Measurements from ENCODE around the gene COPA. TPM values are rescaled to one million over a fixed set of nuclear protein-coding genes. Genes with fewer than 3 reads are reported as not detected.

COPA gene
- total RNA-seq, 1 experiment from 2014 or later, result 155 TPM

GRCh38 chr1:160277987-160278386, 65.1 kb downstream of the COPA start:
- Histone ChIP-seq H3K36me3 (ENCODE audit: control insufficient read depth, insufficient read depth, low read length) (peaks cover 4% of the 10 kb centered on the region), H3K9me3 (no peaks in the 10 kb centered on the region), H3K4me3 (ENCODE audit: low read depth, low read length) (no peak overlapping the region), H3K4me1 (no peaks in the 10 kb centered on the region), H3K27me3 (replicated peaks; ENCODE audit: control insufficient read depth, insufficient read depth, low read length) (no peaks in the 10 kb centered on the region)
- intact Hi-C loops (cut with micrococcal nuclease; ENCODE audit: unreplicated experiment), result no loop called here
- no peak for TF ChIP-seq CTCF (IDR thresholded peaks at IDR 0.05; ENCODE audit: insufficient read depth in 1 of 2, low read depth in 1 of 2, low read length in 1 of 2, severe bottlenecking in 1 of 2, unreplicated experiment in 1 of 2)
- no TSS peak for BruUV-seq (replicated peaks)
- ChIA-PET POLR2A (no interaction called here), CTCF (interaction anchor here (1.0 kb wide), 1 partner anchor 14 kb away, joined by 3 read pairs; no protein-coding TSS in a partner anchor)
- Mint-ChIP-seq H3K36me3 (ENCODE audit: insufficient read depth, unreplicated experiment) (peaks cover 37% of the 10 kb centered on the region), H3K4me1 (ENCODE audit: low read depth, unreplicated experiment) (no peaks in the 10 kb centered on the region), H3K27me3 (ENCODE audit: insufficient read depth, unreplicated experiment) (no peaks in the 10 kb centered on the region), H3K4me3 (ENCODE audit: unreplicated experiment) (no peak overlapping the region), H3K27ac (ENCODE audit: unreplicated experiment) (no peak overlapping the region), H3K9me3 (ENCODE audit: unreplicated experiment) (no peaks in the 10 kb centered on the region)
- no peak for DNase-seq

DNA sequence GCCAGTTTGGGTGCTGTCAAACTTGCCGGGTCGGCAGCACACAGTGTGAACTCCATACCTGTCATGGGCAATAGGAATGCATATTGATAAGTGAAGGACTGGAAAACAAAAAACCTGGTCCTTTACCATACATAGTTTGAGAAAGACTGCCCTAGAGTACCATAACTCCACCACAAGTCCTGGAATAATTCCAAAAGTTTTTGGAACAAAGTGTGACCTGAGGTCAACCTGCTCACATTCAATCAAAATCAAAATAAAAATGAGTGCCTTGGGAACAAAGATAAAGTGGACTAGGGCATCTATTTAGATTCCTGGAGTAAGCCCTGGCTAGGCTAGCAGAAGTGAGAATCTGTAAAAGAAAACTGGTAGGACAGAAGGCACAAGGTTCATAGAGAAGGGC, 65.7 kb downstream of the COPA start:
- no peak for TF ChIP-seq CTCF (IDR thresholded peaks at IDR 0.05; ENCODE audit: insufficient read depth in 1 of 2, low read depth in 1 of 2, low read length in 1 of 2, severe bottlenecking in 1 of 2, unreplicated experiment in 1 of 2)
- H3K9me3 Mint-ChIP-seq (ENCODE audit: unreplicated experiment), result no peaks in the 10 kb centered on the region
- Histone ChIP-seq H3K36me3 (ENCODE audit: control insufficient read depth, insufficient read depth, low read length) (peaks cover 4% of the 10 kb centered on the region), H3K4me3 (ENCODE audit: low read depth, low read length) (no peak overlapping the region), H3K4me1 (no peaks in the 10 kb centered on the region), H3K9me3 (no peaks in the 10 kb centered on the region), H3K27me3 (replicated peaks; ENCODE audit: control insufficient read depth, insufficient read depth, low read length) (no peaks in the 10 kb centered on the region)
- no peak overlapping the region for H3K27ac Mint-ChIP-seq (ENCODE audit: unreplicated experiment)
- H3K27me3 Mint-ChIP-seq (ENCODE audit: insufficient read depth, unreplicated experiment), result no peaks in the 10 kb centered on the region
- BruUV-seq (replicated peaks), result no TSS peak
- intact Hi-C loops (cut with micrococcal nuclease; ENCODE audit: unreplicated experiment), result no loop called here
- no peak for DNase-seq
- H3K36me3 Mint-ChIP-seq (ENCODE audit: insufficient read depth, unreplicated experiment), result peaks cover 32% of the 10 kb centered on the region
- H3K4me3 Mint-ChIP-seq (ENCODE audit: unreplicated experiment), result no peak overlapping the region
- H3K4me1 Mint-ChIP-seq (ENCODE audit: low read depth, unreplicated experiment), result no peaks in the 10 kb centered on the region
- CTCF ChIA-PET, result interaction anchor here (1.0 kb wide), 1 partner anchor 14 kb away, joined by 3 read pairs; no protein-coding TSS in a partner anchor
- POLR2A ChIA-PET, result no interaction called here

DNA sequence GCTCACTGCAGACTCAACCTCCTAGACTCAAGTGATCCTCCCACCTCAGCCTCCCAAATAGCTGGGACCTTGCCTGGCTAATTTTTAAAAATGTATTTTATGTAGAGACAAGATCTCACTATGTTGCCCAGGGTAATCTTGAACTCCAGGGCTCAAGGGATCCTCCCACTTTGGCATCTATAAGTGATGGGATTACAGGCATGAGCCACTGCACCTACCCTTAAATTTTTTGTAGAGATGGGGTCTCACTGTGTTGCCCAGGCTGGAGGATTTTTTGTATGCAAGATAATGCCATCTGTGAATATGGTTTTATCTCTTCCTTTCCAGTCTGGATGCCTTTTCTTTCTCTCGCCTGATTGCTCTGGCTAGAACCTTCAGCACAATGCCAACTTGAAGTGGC, 72.0 kb downstream of the COPA start:
- Histone ChIP-seq H3K9me3 (no peaks in the 10 kb centered on the region), H3K27me3 (replicated peaks; ENCODE audit: control insufficient read depth, insufficient read depth, low read length) (no peaks in the 10 kb centered on the region), H3K4me3 (ENCODE audit: low read depth, low read length) (no peak overlapping the region), H3K36me3 (ENCODE audit: control insufficient read depth, insufficient read depth, low read length) (no peaks in the 10 kb centered on the region), H3K4me1 (no peaks in the 10 kb centered on the region)
- DNase-seq, result no peak
- Mint-ChIP-seq H3K27me3 (ENCODE audit: insufficient read depth, unreplicated experiment) (peaks cover 2% of the 10 kb centered on the region), H3K36me3 (ENCODE audit: insufficient read depth, unreplicated experiment) (no peaks in the 10 kb centered on the region), H3K4me1 (ENCODE audit: low read depth, unreplicated experiment) (no peaks in the 10 kb centered on the region), H3K4me3 (ENCODE audit: unreplicated experiment) (no peak overlapping the region), H3K27ac (ENCODE audit: unreplicated experiment) (no peak overlapping the region), H3K9me3 (ENCODE audit: unreplicated experiment) (no peaks in the 10 kb centered on the region)
- TF ChIP-seq CTCF (IDR thresholded peaks at IDR 0.05; ENCODE audit: insufficient read depth in 1 of 2, low read depth in 1 of 2, low read length in 1 of 2, severe bottlenecking in 1 of 2, unreplicated experiment in 1 of 2), result no peak
- no TSS peak for BruUV-seq (replicated peaks)
- intact Hi-C loops (cut with micrococcal nuclease; ENCODE audit: unreplicated experiment), result no loop called here
- POLR2A ChIA-PET, result no interaction called here
- CTCF ChIA-PET, result no interaction called here

All from Caco-2 (cell line).